Peyer's patch (tissue), 4 donors: ENCODE measurements around the gene BBOF1. TPM values are rescaled to one million over a fixed set of nuclear protein-coding genes. Genes with fewer than 3 reads are reported as not detected.
A peak's percentile ranks its signal among the peaks of the same experiment; 100 is the strongest.

Source experiments
- DNase-seq, 3 donors: peaks; one replicate each; pipeline ENCODE4 v3.0.0-alpha.2; 2017 to 2019
- H3K27ac ChIP-seq, 4 donors: fragments of 200-600 bp; sonication (generic); one replicate each; pipeline ENCODE4 v1.5.1; 2016 to 2019
- H3K27me3 ChIP-seq, 2 donors: fragments of 200-600 bp; sonication (generic); one replicate each; pipeline ENCODE4 v1.5.1; 2019
- H3K36me3 ChIP-seq, 3 donors: fragments of 200-600 bp; sonication (generic); one replicate each; pipeline ENCODE4 v1.5.1; 2016 to 2019
- H3K4me1 ChIP-seq, 4 donors: fragments of 200-600 bp; sonication (generic); one replicate each; pipeline ENCODE4 v1.5.1; 2016 to 2019
- H3K4me3 ChIP-seq, 4 donors: fragments of 200-600 bp; sonication (generic); 1 replicate in 3 of 4; 2 replicates in 1 of 4; pipeline ENCODE4 v1.5.1; 2016 to 2019; ENCODE audit warnings: mild to moderate bottlenecking in 1 of 4
- H3K9me3 ChIP-seq, 4 donors: fragments of 200-600 bp; sonication (generic); one replicate each; pipeline ENCODE4 v1.5.1; 2016 to 2019; ENCODE audit warnings: mild to moderate bottlenecking in 1 of 4
- POLR2A ChIP-seq, 2 donors: fragments of 450-650 bp; IDR thresholded peaks; one replicate each; pipeline ENCODE4 v1.5.1; 2017; ENCODE audit warnings: antibody characterized with exemption in 2 of 2, mild to moderate bottlenecking in 2 of 2, moderate library complexity in 2 of 2
- total RNA-seq, 4 donors: library from RNA; depleted of rRNA; stranded (reverse); fragments of >200 nt; gene quantifications; one replicate each; pipeline ENCODE4 v1.1.0, GENCODE V29; 2016
- TF ChIP-seq, protein P1 (sequence below), 6 experiments: fragments of 450-650 bp in 4 of 6; fragments of 200-600 bp in 2 of 6; sonication (generic) in 1 of 6; IDR thresholded peaks; one replicate each; pipeline ENCODE4 v1.5.1; 2017 to 2019; ENCODE audit warnings: antibody characterized with exemption in 6 of 6, mild to moderate bottlenecking in 3 of 6, moderate library complexity in 1 of 6

Gene BBOF1
- total RNA-seq, 4 donors from 2014 or later: 0.53 to 5.3 (median 3.0) TPM

DNA sequence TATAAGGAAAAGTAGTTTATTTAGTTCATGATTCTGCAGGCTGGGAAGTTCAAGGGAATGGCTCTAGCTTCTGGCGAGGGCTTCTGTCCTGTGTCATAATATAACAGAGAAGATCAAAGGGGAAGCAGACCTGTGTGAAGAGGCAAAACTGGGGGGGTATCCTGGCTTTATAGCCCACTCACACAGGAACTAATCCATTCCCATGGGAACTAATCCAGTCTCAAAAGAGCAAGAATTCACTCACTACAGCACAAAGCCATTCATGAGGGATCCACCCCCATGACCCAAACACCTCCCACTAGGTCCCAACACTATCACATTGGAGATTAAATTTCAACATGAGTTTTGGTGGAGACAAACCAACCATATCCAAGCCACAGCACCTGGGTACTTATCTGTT is 58.3 kb downstream of the BBOF1 start:
- TF ChIP-seq, protein P1, sequence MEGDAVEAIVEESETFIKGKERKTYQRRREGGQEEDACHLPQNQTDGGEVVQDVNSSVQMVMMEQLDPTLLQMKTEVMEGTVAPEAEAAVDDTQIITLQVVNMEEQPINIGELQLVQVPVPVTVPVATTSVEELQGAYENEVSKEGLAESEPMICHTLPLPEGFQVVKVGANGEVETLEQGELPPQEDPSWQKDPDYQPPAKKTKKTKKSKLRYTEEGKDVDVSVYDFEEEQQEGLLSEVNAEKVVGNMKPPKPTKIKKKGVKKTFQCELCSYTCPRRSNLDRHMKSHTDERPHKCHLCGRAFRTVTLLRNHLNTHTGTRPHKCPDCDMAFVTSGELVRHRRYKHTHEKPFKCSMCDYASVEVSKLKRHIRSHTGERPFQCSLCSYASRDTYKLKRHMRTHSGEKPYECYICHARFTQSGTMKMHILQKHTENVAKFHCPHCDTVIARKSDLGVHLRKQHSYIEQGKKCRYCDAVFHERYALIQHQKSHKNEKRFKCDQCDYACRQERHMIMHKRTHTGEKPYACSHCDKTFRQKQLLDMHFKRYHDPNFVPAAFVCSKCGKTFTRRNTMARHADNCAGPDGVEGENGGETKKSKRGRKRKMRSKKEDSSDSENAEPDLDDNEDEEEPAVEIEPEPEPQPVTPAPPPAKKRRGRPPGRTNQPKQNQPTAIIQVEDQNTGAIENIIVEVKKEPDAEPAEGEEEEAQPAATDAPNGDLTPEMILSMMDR (IDR thresholded peaks at IDR 0.05): no peak
- TF ChIP-seq POLR2A (IDR thresholded peaks at IDR 0.05): no peak
- H3K27me3 ChIP-seq: no peaks in the 10 kb centered on the region
- no peak overlapping the region for H3K27ac ChIP-seq
- no peak overlapping the region for H3K4me3 ChIP-seq
- no peak for DNase-seq
- H3K36me3 ChIP-seq: peaks cover 0 to 17% (median 0%) of the 10 kb centered on the region in 3 donors
- H3K9me3 ChIP-seq: no peaks in the 10 kb centered on the region
- H3K4me1 ChIP-seq: peaks cover 0 to 5% (median 0%) of the 10 kb centered on the region in 4 donors

DNA sequence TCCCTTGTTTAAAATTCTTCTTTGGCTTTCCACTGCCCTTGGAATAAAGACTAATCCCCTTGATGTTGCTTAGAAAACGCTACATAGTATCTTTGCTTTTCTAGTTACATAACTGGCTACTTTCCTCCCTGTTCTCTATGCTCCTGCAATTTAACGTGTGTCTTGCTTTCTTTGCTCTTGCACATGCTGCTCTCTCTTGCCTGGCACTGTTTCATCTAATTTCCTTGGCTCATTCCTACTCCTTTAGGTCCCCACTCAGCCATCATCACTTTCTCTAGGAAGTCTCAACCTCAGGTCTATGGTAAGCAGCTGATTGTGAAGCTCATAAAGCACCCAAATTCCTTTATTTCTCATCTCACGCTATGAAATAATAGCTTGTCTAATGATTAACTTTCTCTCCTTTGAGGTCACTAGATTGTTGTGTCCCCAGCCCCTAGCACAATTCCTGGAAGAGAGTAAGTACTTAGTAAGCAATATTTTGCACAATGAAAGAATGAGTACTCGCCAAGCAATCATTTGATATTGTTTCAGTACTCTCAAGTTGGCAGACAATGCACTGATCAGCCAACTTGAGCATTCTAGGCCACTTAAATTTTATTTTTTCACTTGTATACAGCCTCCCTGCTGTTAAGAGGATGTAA is 61.8 kb downstream of the BBOF1 start:
- H3K4me1 ChIP-seq: peaks cover 0 to 22% (median 2%) of the 10 kb centered on the region in 4 donors
- H3K27me3 ChIP-seq: no peaks in the 10 kb centered on the region
- no peak for TF ChIP-seq POLR2A (IDR thresholded peaks at IDR 0.05)
- TF ChIP-seq, protein P1 (IDR thresholded peaks at IDR 0.05): no peak
- no peak for DNase-seq
- no peaks in the 10 kb centered on the region for H3K9me3 ChIP-seq
- H3K36me3 ChIP-seq: no peaks in the 10 kb centered on the region
- no peak overlapping the region for H3K27ac ChIP-seq
- H3K4me3 ChIP-seq: no peak overlapping the region

DNA sequence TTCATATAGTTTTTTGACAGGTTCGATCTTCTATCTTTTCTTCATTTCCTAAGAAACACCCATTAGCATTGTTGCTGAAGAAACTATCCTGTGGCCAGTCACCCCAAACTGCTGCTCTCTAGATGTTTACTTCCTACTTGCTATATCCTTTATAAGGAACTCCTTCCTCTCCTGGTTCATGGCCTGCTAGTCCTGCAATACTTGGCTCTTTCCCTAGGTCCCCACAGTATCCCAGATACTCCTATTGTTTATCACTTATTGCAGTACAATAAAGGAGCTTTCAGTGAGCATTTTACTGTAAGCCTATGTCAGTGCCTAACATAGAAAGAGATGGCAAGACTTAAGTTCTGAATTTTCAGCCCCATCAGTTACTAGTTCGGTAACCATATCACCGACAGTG is 62.3 kb downstream of the BBOF1 start:
- H3K36me3 ChIP-seq: no peaks in the 10 kb centered on the region
- DNase-seq: no peak
- TF ChIP-seq, protein P1 (IDR thresholded peaks at IDR 0.05): no peak
- no peak overlapping the region for H3K4me3 ChIP-seq
- H3K4me1 ChIP-seq: peaks cover 0 to 28% (median 4%) of the 10 kb centered on the region in 4 donors
- H3K9me3 ChIP-seq: no peaks in the 10 kb centered on the region
- H3K27me3 ChIP-seq: no peaks in the 10 kb centered on the region
- no peak overlapping the region for H3K27ac ChIP-seq

DNA sequence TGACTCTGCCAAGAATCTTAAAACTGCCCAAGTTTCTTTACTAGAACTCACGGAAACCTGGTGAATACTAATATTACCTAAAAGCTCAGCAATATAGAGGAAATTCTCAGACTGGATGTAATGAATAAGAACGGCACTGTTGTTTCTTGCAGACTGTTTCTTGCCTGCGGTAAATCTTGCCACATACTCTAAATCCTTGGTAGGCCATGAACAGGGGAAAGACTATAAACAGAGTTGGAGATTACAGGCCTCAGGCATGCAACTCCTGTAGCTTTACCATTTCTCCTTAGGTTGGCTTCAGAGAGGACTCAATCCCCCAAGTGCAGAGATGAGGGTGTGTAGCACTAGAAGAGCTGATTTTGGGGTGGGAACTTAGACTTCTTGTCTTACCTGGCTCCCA is 64.0 kb downstream of the BBOF1 start:
- Histone ChIP-seq H3K27me3 (no peaks in the 10 kb centered on the region), H3K9me3 (no peaks in the 10 kb centered on the region), H3K36me3 (no peaks in the 10 kb centered on the region), H3K27ac (no peak overlapping the region), H3K4me1 (peaks cover 0 to 28% (median 4%) of the 10 kb centered on the region in 4 donors), H3K4me3 (peak overlapping the region in 2 of 4 donors; percentile 83 to 95)
- DNase-seq: no peak
- TF ChIP-seq, protein P1 (IDR thresholded peaks at IDR 0.05): no peak
- no peak for TF ChIP-seq POLR2A (IDR thresholded peaks at IDR 0.05)

DNA sequence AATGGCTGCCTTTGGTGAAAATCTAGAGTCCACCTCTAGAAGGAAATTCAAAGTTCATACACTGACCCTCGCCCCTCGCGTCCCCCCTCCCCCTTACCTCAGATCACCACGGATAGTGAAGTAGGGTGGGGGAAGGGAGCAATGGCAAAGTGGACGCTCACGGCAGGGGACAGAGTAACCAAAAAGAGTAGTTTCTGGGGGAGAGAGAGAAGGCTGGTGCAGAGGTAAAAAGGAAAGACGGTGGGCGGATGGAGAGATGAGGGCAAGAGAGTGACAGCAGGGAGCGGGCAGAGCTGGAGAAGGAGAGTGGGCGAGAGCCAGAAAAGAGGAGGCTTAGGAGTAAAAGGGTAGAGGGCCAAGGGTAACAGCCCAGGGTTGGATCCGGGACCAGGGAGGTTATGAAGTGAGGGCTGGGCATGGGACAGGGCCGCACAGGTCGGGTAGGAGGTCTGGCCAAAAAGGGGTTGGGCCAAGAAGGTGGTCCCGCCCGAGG is 64.7 kb downstream of the BBOF1 start:
- H3K9me3 ChIP-seq: no peaks in the 10 kb centered on the region
- peaks cover 0 to 28% (median 4%) of the 10 kb centered on the region in 4 donors for H3K4me1 ChIP-seq
- peak overlapping the region; percentile 66 to 95 (median 82) for H3K4me3 ChIP-seq
- H3K27me3 ChIP-seq: no peaks in the 10 kb centered on the region
- peak in 1 of 3 donors; percentile 51 for DNase-seq
- no peaks in the 10 kb centered on the region for H3K36me3 ChIP-seq
- H3K27ac ChIP-seq: peak overlapping the region; percentile 78 to 92 (median 84)
- TF ChIP-seq, protein P1 (IDR thresholded peaks at IDR 0.05): no peak
- no peak for TF ChIP-seq POLR2A (IDR thresholded peaks at IDR 0.05)
